ENCODE results near the gene KAT2B.
"Not testable (repeated sequence)": the region's sequence is repeated elsewhere in the genome, so short reads cannot be mapped to it uniquely, and the experiment has no call there.

KAT2B gene

DNA sequence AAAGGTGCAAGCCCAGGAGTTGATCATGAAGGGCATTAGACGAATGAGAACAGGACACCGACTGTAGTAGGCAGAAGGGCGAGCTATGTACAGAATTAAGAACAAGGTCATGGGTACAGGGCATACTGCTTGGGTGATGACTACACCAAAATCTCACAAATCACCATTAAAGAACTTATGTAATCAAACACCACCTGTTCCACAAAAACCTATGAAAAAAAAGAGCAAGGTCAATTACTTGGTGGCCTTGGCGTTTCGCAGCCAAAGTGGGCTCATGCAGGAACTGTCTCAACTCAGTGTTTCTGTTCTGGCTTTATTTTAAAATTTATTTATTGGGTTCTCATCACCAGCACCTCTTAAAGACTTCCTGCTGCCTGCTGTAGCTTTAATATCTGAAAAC lies 2.1 kb downstream of the KAT2B start:
- no peak for DNase-seq (ENCODE audit: low read depth)

- peak; percentile 33 for DNase-seq (ENCODE audit: low read depth)
These were observed 3.1 kb downstream of the KAT2B start for GRCh38 chr3:20043396-20043795.

DNA sequence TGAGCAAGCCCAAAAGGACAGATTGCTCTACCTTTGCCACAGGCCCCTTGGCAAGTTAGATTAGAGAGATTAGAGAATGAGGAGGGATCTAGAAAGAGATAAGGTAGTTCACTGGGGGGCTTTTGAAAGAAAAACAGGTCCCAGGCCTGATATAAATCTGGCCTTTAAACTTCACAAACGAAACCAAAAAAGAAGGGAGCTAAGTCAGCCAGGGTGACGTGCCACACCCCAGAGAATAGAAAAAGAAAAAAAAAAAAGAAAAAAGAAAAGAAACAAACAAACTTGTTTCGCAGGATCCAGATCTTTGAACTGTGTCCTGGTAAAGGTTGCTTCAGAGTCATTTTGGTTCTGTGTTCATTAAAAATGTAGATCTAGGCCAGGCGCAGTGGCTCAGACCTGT lies 3.6 kb downstream of the KAT2B start:
- DNase-seq (ENCODE audit: low read depth) = no peak

GRCh38 chr3:20045141-20045540 lies 4.9 kb downstream of the KAT2B start:
- not testable (repeated sequence) for DNase-seq (ENCODE audit: low read depth)

- no peak for DNase-seq (ENCODE audit: low read depth)
These were observed 6.3 kb downstream of the KAT2B start for GRCh38 chr3:20046556-20046955.

GRCh38 chr3:20047341-20047779 lies 7.1 kb downstream of the KAT2B start:
- DNase-seq (ENCODE audit: low read depth) = no peak

DNA sequence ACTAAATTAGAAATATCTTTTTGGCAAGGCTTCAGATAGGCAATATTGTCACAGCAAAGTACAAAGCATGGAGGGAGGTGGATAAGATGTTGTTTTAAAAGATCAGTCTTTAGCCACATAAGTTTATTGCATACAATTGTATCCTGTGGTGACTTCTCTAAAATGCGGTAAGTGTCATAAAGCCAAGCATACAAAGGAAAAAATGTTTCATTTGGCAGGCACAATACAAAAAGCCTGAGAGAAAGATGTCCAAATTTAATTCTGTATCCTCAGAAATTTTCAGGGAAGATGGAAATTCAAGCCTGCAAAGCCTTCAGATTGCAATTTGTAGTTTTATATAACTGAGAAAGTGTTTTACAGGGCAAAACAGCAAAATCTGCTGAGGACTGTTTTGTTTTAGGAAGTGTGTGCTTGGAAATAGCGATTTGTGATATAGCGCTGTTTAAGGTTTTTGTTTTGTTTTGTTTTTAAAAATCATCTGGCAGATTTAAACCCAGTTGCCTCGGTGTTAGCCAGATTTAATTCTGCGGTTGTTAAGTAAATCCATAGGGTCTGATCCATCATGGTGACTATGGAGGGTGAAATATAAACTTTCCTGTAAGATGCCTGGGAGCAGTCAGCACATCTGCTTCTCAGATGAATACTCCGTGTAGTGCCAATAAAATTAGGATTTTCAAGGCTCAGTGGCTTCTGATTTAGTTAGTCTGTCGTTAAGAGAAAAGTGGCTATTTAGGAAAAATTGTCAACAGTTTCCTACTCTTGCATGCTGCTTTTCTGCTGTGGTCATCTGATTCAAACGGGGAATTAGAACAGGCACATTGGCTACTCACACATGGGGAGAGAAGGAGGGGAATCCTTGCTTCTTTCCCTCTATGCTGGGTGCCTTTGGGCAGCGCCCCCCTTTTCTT lies 8.0 kb downstream of the KAT2B start:
- DNase-seq (ENCODE audit: low read depth) = no peak

DNA sequence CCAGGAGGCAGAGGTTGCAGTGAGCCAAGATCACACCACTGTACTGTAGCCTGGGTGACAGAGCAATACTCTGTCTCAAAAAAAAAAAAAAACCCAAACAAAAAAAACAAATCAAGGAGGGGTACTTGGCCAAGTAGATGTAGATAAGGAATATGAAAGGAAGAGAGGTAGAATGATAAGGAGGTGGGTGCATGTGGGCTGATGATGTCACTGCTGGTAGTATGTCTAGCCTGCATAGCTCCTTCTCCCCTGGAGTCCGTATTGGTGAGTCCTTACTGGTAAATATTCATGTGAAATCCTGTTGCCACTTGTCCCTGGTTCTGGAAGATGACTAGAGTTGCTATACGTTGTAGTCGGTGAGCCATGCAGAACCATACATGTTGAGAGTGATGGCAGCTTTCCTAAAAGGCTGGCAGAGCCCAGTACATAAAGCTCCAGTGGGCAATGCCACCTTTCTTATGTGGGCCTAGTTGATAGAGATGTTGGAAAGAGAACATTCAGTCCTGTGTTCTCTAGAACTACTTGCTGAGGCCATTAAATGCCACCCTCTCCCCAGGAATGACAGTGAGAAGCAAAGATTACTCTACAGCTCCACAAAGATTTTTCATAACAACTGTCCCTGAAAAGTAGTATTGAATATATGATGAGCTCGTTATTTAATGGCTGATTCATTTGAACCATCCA lies 11.0 kb downstream of the KAT2B start:
- no peak for DNase-seq (ENCODE audit: low read depth)

GRCh38 chr3:20052851-20053250 lies 12.6 kb downstream of the KAT2B start:
- DNase-seq (ENCODE audit: low read depth) = no peak

DNA sequence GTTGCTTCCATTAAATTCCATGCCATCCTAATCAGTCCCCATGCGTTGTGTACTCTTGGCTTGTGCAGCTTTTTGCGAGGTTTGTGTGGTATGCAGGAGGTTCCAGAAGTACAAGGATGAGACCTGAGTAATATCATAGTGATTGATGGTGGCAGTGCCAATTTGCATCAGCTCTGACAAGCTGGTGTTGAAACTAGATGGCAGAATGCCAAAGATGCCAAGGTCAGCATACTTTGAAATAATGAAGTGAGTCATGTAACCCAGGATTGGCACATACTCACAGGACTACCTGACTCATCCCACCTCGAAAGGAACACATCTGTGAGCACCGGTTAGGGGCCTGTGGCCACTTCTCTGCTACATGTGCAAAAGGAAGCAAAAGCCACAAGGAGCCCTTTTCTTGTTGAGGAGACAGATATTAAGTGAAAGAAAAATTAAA lies 14.3 kb downstream of the KAT2B start:
- peak; percentile 37 for DNase-seq (ENCODE audit: low read depth)

DNA sequence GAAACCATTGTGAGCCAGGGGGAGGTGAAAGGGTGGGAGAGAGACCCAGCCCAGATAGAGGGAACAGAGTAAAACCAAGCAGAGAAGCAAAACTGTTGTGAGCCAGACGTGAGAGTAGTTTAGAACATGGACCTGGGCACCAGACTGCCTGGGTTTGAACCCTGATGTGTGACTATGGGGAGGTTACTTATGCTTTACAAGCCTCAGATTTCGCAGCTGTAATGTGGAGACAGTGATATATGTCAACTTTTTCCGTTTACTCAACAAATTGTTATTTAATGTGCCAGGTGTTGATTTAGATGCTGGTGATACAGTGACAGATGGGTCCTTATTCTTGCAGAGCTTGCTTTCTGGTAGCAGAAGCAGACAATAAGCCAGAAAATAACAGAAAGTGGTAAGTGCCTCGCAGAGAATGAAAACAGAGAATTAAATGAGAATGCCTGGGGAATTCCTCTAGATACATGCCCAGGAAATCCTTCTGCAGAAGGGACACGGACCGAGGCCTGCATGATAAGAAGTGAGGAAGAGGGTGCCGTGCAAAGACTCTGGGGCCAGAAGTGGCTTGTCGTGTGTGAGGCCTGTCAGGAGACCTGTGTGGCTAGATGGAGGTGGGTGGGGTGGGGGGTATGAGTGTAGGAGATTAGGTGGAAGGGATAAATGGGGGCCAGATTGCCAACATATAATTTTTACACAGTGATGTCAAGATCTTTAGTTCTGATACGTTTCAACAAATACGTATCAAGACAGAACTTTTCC lies 15.0 kb downstream of the KAT2B start:
- no peak for DNase-seq (ENCODE audit: low read depth)

- no peak for DNase-seq (ENCODE audit: low read depth)
These were observed 15.6 kb downstream of the KAT2B start for GRCh38 chr3:20055842-20056241.

- no peak for DNase-seq (ENCODE audit: low read depth)
These were observed 16.7 kb downstream of the KAT2B start for GRCh38 chr3:20056725-20057611.

- no peak for DNase-seq (ENCODE audit: low read depth)
These were observed 17.4 kb downstream of the KAT2B start for GRCh38 chr3:20057612-20058180.

DNA sequence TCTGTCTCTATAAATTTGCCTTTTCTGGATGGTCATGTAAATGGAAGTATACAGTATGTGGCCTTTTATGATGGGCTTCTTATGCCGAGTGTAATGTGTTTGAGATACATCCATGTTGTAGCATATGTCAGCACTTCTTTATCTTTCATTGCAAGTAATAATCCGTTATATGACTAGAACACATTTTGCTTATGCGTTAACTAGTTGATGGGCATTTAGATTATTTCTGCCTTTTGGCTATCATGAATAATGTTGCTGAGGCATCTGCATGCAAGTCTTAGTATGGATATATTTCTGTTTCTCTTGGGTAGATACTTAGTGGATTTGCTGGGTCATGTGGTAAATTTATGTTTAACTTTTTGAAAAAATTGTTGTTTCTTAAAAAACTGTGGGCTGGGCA lies 19.7 kb downstream of the KAT2B start:
- no peak for DNase-seq (ENCODE audit: low read depth)

DNA sequence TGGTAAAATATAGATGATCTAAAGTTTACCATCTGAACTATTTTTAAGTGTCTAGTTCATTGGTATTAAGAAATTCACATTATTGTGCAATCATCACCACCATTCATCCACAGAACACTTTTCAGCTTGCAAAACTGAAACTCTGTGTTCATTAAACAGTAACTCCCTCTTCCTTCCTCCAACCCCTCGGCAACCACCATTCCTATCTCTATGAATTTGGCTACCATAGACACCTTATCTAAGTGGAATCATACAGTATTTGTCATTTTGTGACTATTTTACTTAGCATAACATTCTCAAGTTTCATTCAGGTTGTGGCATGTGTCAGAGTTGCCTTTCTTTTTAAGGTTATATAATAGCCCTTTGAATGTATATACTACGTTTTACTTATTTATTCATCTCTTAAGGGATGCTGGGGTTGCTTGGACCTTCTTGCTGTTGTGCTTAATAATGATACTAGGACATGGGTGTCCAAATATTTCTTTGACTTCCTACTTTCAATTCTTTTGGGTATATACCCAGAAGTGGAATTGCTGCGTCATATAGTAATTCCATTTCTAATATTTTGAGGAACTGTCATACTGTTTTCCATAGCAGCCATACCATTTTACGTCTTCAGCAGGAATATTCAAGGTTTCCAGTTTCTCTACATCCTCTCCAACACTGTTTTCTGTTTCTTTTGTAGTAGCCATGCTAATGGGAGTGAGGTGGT lies 20.9 kb downstream of the KAT2B start:
- no peak for DNase-seq (ENCODE audit: low read depth)

DNA sequence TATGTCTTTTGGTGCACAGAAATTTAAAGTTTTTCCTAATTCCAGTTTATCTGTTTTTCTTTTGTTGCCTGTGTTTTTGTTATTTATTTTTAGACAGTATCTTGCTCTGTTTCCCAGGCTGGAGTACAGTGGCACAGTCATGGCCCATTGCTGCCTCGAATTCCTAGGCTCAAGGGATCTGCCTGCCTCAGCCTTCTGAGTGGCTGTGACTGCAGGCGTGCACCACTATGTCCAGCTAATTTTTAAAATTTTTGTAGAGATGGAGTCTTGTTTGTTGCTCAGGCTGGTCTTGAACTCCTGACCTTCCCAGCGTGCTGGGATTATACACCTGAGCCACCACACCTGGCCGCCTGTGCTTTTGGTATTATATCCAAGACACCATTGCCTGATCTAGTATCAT lies 22.8 kb downstream of the KAT2B start:
- DNase-seq (ENCODE audit: low read depth) = no peak

DNA sequence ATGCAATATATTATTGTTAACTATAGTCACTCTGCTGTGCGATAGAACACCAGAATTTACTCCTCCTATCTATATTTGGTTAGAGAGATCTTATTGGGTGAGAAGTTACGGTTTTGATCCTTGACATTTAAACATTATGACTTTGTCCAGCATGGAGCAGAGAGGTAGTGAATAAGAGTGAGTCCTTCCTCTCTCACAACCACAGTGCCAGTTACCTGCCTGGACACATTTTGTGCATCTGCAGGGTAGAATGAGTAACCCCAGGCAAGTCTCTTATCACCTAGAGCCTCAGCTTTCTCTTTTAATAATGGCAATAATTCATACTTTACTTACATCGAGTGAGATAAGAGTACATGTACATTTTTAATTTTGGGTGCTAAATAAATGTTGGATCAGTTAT lies 24.1 kb downstream of the KAT2B start:
- no peak for DNase-seq (ENCODE audit: low read depth)

DNA sequence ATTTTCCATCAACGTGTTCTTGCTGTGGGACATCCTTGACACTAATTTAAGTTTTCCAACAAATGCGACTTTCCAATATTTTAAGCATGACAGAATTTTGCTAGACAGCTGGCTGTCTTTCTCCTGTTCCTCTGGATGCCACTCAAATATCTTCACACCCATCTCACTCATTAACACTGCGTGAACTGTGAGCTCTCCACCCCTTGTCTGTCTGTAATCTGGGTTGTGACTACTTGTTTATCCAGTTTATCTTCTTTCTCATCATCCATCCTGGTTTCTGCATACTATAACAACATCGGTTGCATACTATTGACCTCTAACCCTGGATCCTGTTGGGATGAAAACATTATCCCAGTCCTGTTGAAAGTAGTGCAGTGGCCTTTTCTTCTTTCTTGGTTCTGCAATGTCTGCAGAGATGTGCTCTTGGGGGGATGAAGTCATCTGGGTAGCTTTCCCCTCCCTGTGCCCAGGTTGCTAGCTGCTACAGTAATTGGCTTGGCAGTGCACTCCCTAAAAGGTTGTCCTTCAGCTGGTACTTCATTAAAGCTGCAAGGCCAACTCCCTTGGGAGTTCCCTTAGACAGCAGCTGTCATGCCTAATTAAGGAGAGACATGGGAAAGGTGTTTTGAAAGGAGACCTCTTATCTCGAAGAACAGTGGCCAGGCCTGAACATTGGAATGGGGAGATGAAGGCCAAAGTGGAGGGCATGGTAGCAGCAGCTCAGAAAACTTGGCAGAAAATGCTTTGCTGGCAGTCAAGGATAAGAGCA lies 24.7 kb downstream of the KAT2B start:
- DNase-seq (ENCODE audit: low read depth) = no peak

DNA sequence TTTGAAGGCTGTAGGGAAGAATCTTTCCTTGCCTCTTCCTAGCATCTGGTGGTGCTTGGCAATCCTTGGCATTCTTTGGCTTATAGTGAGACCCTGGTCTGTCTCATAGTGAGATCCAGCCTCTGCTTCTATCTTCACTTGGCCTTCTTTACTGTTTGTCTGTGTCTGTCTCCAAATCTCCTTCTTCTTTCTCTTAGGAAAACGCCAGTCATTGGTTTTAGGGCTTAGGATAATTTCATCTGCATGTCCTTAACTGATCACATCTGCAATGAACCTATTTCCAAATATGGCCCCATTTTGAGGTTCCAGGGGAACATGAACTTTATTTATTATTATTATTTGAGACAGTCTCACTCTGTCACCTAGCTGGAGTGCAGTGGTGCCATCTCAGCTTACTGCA lies 25.8 kb downstream of the KAT2B start:
- no peak for DNase-seq (ENCODE audit: low read depth)

Data from activated T-cell treated with anti-CD3 and anti-CD28 coated beads for 1 hour (primary cell).